COLO668 (cell line): Measurements from ENCODE around the gene MXD3.
A peak's percentile ranks its signal among the peaks of the same experiment; 100 is the strongest.
"Not testable (repeated sequence)": the region's sequence is repeated elsewhere in the genome, so short reads cannot be mapped to it uniquely, and the experiment has no call there.

Experiments
- DNase-seq: peaks from one replicate; lab custom pipeline; 2025; ENCODE audit not compliant: unreplicated experiment; lab: John Stamatoyannopoulos, UW

MXD3 gene, protein sequence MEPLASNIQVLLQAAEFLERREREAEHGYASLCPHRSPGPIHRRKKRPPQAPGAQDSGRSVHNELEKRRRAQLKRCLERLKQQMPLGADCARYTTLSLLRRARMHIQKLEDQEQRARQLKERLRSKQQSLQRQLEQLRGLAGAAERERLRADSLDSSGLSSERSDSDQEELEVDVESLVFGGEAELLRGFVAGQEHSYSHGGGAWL

DNA sequence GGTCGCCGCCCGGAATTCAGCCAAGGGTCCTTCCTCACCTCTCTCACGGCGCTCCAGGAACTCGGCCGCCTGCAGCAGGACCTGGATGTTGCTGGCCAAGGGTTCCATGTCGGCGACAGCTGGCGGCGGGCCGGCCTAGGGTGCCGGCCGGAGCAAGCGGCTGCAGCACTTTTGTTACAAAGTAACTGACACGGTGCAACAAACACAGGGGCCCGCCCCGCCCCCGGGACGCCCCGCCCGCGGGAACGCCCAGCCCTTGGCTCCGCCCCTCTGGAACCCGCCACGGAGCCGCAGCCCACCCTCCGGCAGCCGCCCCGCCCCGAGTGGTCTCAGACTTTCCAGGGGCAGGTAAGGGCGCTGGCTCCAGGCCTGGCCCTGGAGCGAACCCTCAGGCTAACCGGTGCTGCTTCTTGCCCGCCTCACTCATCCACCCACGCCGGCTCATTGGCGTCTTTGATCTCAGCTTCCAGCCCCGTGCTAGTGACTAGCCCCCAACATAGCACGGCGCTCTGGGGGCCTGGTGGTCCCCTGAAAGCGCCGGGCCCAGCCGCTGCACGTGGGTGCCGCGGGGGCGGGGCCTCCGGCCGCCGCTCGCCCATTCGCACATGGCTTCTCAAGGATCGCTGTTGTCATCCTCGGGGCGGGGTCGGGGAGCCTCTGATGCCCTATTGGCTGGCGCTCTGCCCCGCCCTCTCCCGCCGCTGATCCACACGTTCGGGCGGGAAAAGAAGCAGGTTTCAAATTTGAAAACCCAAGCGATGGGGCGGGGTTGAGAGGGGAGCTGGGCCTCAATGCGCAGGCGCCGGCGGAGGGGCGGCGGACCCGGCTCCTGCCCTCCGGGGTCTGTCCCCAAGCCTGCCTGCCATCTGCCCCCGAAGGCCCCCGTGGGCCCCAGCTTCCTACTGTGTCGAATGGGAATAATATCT, at the start of gene MXD3:
TSS of gene MXD3 (minus strand) at position 176 of the 926 bp plus-strand sequence. CDS start at position 108, 68 bp downstream.
- DNase-seq = peak; percentile 95

DNA sequence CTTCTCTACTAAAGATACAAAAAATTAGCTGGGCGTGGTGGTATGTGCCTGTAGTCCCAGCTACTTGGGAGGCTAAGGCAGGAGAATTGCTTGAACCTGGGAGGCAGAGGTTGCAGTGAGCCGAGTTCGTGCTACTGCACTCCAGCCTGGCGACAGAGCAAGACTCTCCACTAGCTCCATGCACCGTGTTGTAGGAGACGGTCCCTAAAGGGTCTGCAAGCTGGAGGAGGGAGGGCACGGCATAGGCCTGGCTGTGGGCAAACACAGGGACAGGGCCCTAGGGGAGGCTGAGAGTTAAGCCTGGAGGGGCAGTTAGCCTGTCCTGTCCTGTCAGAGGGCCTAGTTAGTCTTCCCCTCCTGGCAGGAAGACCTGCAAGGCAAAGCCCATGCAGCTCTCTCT, 49.0 kb upstream of the MXD3 start:
- DNase-seq = not testable (repeated sequence)

DNA sequence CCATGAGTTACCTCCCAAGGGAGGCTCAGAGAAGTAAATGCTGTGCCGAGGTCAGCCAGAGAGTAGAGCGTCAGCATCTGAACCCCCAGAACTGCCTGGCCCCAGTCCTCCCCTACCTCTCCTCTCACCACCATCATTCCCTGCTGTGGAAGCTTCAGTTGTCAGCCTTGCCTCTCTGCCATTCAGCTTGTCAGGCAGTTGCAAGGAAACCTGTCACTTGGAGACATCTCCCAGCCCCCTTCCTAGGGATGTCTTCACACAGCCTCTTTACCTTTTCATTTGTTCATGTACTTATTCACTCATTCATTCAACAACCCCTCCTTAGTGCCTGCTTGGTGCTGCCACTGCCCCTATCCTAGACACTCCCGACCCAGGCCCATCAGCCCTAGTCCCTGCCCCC, 48.2 kb upstream of the MXD3 start:
- no peak for DNase-seq

DNA sequence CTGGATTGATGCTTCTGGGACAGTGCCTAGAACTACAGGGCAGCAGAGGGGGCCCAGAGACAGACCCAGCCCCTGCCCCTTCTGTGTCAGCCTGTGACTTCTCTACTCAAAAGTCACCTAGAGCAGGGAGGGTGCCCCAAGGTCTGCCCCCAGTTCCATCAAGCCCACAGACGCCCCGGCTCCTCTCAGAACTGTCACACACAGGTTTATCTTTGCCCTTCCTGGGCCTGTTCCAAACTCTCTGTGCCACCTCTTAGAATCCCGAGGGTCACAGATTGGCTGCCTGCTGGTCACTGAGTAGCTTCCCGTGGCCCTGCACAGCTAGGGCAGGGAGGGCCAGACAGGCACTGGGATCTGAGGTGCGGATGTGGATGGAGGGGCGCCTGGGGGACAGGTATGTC, 47.8 kb upstream of the MXD3 start:
- no peak for DNase-seq

DNA sequence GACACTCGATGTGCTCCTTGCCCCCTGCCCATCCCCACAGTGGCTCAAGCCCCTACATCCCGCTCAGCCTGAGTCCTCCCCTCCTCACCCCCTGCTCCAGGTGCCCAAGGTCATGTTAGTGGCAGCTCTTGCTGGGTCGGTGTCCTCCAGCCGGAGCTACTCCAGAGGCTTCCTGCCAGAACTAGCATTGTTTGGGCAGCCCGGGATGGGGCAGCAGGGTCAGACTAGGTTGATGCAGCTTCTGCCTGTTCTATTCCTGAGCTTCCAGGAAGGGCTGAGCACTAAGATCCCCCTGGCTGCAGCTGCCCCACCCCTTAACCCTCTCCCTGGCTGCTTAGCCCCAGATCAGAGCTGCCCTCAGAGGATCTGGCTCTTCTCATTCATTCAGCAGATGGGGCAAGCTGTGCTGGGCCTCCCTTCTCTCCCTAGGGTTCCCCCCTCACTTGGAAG, 46.7 kb upstream of the MXD3 start:
- peak; percentile 22 for DNase-seq

DNA sequence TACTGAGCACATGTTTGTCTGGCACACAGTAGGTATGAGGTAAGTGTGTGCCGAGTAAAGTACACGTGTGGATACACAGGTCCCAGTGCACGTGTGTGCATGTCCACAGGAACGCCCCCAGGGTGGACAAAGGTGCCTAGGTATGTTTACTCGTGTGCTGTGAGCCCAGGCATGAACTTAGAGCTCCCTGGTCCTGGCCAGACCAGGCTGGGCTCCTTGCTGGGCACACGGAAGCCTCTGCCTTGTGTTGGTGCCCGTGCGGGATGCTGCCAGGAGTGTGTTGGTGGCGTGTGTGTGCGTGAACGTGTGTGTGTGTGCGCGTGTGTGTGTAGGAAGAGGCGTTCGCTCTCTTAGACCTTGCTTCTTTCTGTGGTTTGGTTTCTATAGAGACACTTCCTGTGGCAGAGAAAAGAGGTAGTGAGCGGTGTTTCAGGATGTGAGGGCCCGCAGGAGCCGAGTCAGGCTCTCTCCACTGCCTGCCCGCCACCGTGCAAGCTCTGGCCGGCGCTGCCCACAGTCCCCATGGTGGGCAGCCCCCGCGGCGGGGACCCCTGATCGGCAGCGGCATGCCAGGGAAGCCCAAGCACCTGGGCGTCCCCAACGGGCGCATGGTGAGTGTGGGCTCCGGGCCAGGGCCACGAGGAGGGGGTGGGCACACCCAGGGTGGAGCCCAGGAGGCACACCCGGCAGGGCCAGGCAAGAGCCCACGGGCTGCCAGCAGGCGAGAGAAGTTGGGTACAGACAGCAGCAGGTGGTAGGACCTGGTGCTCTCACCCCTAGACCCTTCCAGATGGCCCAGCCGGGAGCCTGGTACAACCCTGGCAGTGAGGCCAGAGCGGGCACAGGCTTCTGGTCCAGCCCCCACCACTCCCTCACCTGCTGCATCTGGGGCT, 46.0 kb upstream of the MXD3 start, which contains the start of gene RGS14:
TSS of gene RGS14 (plus strand) at position 466 of the 893 bp plus-strand sequence. CDS start at position 567, 101 bp downstream.
- peak; percentile 53 for DNase-seq

DNA sequence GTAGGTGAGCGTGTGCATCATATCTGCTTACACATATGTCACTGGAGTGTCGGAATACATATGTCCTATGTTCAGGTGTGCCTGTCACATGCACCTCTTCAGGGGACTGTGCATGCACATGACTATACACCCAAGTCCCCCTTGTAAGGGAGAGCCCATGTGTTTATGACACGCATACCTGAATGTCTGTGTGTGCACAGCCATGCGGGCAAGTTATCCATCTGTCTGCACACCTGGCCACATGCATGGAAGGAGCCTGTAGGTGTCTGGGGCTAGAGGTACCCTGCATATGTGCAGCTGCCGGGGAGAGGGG, 45.4 kb upstream of the MXD3 start:
- no peak for DNase-seq

DNA sequence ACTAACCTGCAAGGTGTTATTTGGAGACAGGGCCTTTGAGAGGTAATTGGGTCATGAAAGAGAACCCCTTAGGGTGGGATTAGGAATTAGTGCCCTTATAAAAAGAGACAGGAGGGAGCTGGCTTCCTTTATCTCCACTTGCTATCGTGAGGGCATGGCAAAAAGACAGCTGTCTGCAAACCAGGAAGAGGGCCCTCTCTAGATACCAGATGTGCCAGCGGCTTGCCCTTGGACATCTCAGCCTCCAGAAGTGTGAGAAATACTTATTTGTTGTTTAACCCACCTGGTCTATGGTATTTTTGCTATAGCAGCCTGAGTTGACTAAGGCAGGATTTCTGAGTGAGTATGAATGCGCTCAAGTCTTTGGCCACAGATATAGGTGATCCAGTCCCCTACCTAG, 45.0 kb upstream of the MXD3 start:
- DNase-seq = no peak

DNA sequence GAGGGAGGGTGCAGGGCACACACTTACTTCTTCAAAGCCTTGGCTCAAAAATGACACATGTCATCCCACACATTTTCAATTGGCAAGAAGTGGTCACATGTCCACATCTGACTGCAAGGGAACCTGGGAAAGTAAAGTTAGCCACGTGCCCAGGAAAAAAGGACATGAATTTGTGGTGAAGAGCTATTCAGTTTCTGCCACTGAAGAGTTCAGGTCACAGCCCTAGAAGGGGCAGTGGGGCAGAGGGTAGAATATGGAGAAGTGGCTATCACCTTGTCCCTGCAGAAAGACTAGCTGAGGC, 44.1 kb upstream of the MXD3 start:
- DNase-seq = no peak

DNA sequence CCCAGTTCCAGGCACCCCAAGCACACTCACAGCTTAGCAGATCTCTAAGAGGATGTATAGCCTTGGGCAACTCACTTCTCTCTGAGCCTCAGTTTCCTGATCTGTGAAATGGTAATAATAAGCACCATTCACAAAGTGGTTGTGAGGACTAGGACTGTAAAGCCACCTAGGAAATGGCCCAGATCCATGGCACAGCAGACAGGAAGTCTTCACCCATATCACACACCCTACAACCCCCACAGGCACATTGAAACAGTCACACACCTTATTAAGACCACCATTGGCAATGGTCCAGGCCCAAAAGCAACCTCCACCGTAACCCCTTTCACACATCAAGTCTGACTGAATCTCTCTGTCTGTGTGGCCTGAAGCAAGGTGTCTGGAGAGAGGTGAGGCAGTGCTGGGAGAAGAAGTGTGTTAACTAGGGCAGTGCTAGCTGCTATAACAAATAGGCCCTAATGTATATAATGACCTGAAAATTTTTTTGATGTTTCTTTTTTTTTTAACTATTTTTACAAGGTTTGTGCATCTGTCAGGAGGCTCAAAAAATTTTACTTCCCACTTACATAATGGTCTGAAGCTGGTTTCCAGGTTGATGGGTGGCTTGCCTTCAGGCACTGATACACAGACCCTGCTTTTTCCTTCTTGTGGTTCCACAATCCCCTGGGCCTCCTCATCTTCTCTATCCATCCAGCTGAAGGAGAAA, 43.6 kb upstream of the MXD3 start:
- DNase-seq = no peak

DNA sequence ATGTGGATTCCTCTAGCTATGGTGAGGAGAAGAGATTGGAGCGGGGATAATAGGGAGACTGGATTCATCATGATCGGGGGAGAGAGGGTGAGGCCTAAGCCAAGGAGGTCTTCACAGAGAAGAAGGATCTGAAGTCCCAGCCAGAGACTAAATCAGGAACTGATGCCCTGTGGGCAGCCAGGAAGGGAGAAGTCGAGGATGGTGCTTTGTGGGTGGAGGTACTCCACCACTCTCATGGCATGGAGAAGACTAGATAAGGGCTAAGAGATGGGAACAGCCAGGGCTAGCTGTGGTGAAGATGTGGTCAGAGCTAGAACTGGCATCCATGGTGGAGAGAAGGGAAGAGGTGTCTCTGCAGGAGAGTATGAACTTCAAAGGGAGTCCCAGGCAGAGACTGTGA, 43.0 kb upstream of the MXD3 start:
- DNase-seq = no peak

DNA sequence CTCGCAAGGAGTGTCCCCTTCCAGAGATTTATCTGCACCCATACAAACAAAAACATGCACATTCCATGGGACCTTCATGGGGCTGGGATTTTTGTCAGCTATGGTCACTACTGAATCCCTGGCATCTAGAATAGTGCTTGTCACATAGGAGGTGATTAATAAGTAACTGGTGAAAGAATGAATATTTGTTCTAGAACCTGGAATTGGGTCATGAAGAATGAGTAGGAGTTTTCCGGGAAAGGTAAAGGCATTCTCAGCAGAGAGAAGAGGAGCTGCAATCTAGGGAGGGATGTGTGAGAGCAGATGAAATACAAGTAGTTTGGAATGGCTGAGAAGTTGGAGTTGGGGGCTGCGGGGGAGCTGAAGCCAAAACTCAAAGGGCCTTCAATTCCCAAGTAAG, 42.6 kb upstream of the MXD3 start:
- DNase-seq = no peak

DNA sequence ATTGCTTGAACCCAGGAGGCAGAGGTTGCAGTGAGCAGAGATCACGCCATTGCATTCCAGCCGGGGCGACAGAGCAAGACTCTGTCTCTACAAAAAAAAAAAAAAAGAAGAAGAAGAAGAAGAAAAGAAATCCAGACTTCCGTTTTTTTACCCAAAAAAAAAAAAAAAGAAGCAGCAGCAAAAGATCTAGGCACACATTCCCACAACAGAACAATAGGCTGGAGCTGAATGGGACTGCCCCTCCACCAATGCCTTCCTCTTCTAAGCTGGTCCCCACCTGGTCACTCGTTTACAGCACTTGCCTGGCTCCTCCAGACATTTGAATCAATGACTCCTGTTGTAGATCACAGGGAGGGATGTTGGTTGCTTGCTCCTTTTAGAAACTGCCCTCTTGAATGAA, 41.4 kb upstream of the MXD3 start:
- DNase-seq = no peak

DNA sequence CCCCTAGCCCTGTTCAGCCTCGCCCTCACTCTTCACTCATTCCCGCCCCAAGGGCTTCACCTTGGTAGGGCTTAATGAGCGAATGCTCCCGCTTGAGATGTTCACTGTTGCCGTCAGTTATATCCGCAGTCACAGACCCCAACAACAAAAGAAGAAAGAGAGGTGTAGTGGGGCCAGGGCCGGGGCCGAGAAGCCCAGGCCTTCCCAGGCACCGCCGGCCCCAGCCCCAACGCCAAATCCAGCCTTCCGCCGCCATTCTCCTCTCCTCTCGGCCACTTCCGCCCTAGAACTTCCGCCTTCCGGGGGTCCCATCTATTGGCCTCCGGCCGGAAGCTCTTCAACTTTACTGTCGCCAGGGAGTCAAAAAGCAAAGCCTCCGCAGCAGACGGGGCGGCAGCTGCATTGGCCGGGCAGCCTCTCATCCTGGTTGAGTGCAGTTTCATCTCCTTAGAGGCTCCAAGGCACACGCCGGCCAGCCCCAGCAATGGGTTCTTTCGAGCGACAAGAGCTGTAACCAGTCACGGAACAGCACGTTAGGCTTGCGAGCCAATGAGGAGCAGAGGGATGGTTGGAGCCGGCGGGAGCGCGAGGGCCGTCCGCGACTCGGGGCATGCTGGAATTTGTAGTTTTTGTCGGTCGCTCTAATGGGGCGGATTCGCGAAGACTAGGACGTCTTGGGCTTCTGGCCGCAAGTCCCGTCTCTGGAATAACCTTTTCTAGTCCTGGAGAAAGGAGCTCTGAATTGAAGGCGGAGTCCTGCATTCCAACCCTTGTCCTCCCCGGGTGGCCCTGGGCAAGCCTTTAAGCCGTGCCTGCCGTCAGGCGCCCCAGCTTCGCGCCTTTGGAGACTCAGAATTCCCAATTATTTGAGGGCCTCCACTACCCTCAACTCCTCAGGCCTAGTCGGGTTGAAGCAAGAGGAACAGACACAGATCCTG, 40.0 kb upstream of the MXD3 start, which contains the start of gene LMAN2:
TSS of gene LMAN2 (minus strand) at position 277 of the 938 bp plus-strand sequence. CDS start at position 256, 21 bp downstream.
- DNase-seq = peak; percentile 86

DNA sequence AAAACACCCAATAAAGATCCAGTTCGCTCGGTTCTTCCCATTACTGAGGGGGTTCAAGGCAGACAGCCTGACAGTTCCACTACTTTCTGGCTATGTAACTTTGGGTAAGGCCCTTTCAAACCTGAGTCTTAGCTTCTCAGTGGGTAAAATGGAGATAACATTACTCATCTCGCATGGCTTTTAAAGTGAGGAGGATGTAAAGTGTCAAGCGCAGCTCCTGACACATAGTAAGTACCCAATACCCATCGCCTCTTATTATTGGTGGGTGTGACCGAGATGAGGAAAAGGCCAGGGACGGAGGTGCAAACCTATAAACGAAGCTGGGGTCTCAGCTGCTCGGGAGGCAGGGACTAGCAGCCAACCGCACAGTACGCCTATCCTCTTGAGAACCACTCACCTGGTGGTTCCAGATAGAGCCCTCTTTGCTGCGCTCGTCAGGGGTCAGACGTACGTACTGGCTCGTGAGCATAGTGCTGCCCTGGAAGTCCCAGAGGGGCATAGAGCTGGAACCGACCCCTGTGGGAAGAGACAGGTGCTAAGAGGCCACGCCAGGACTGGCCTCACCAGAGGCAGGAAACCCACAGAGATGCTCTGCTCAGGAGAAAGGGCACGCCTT, 39.2 kb upstream of the MXD3 start:
- DNase-seq = no peak

DNA sequence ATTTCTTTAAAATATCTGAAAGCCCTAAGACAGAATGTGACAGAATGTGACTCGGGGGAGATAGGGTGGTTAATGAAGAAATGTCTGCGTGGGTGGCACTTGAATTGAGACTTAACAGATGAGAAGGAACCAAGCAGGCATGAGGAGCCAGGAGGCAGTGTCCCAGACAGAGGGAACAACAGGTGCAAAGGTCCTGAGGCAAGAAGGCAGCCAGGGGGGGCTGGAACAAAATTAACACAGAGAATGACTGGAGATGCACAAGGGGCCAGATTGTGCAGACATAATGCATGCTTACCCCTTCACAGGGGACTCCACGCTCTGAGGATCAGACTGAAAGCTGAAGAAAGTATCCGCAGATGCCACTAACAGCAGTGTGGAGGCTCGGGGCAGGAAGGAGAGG, 38.1 kb upstream of the MXD3 start:
- DNase-seq = no peak

DNA sequence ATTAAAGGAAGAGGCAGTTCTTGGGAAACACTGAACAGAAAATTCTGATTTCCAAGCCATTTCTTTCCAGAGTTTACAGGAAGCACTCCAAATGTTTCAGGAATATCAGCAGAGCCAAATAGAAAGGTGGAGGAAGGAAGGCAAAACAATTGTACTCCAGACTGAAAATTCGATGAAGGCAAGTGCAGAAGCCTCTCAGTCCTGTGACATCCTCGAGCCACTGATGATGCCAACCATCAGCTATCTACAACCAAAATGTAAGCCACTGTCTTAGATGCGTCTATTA, 37.6 kb upstream of the MXD3 start:
- no peak for DNase-seq

DNA sequence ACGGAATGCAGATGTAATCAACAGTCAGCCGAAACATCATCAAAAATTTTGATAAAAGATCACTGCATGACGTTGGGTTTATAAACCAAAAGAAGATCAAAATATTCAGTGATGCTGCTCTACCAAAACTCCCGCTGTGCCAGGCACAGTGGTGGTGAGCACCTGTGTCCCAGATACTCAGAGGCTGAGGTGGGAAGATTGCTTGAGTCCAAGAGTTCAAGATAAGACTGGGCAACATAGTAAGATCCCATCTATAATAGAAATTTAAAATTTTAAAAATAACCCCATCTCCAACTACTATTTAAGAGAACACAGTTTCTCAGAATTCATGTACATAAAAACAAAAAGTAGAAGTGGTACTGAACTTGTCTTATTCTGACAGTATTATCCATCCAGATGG, 36.0 kb upstream of the MXD3 start:
- no peak for DNase-seq

DNA sequence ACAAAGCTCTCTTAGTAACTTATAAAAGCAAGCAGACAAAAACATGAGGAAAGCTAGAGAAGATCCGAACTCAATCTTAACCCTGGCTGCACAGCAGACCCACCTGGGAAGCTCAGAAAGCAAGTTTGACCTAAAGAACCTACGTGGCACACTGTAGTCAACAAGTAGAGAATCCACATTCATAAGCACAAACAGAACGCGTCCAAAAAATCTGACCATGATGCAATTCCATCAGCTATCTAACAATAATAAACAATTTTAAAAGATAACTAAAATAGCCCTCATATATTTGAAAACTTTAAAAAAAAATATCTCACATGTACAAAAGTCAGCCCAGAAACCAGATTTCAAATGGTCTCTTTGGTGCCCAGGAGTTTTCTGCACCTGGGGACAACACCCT, 35.1 kb upstream of the MXD3 start:
- DNase-seq = no peak

DNA sequence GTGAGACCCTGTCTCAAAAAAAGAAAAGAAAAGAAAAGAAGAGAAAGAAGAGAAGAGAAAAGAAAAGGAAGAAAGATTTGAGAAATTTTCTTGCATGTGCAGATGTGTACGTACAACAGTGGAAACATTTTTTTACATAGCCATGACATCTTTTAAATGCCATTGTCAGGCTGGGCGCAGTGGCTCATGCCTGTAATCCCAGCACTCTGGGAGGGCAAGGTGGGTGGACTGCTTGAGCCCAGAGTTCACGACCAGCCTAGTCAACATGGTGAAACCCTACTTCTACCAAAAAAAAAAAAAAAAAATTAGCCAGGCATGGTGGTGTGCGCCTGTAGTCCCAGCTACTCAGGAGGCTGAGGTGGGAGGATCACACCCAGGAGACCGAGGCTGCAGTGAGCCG, 33.2 kb upstream of the MXD3 start:
- no peak for DNase-seq
